Upper lobe of right lung (tissue), 1 donor: ENCODE data around the gene C3orf52. TPM values are rescaled to one million over a fixed set of nuclear protein-coding genes. Genes with fewer than 3 reads are reported as not detected.
A peak's percentile ranks its signal among the peaks of the same experiment; 100 is the strongest.

Source experiments
- ATAC-seq: fragments of 200-7000 bp; cut with Tn5 transposase; one replicate; pipeline ENCODE4 v1.9.1; 2020; ENCODE audit warnings: mild to moderate bottlenecking, moderate library complexity
- DNase-seq: peaks from one replicate; pipeline ENCODE4 v3.0.0-alpha.2; 2020
- H3K27ac ChIP-seq: fragments of 200-600 bp; one replicate; pipeline ENCODE4 v1.8.0; 2022
- H3K27me3 ChIP-seq: fragments of 200-600 bp; one replicate; pipeline ENCODE4 v1.8.0; 2022; ENCODE audit warnings: mild to moderate bottlenecking
- H3K36me3 ChIP-seq: fragments of 200-600 bp; one replicate; pipeline ENCODE4 v1.8.0; 2022
- H3K4me1 ChIP-seq: fragments of 200-600 bp; one replicate; pipeline ENCODE4 v1.8.0; 2022
- H3K4me3 ChIP-seq: fragments of 200-600 bp; one replicate; pipeline ENCODE4 v1.8.0; 2022; ENCODE audit warnings: mild to moderate bottlenecking
- H3K9me3 ChIP-seq: fragments of 200-600 bp; one replicate; pipeline ENCODE4 v1.8.0; 2022
- intact Hi-C: fragments of 100-400 bp; cut with DNase I; formaldehyde crosslinking; loops from one replicate; pipeline ENCODE4 v1.11.0; 2022
- total RNA-seq: library from RNA; stranded (reverse); fragmentation: NEBNext Ultra II Directional; extraction: Animal tissue kit (Norgen Biotek cat#: 25700); gene quantifications from one replicate; pipeline ENCODE4 v1.2.1, GENCODE V29; 2021
- TF ChIP-seq, protein P1 (sequence below): fragments of 200-600 bp; IDR thresholded peaks from one replicate; pipeline ENCODE4 v1.8.0; 2022; ENCODE audit warnings: antibody characterized with exemption
- donor health status: DM: no; HTN: yes; CAD: no; lungs with severe emphysema.

Gene C3orf52
- total RNA-seq, 1 donor from 2014 or later, result 20.1 TPM

DNA sequence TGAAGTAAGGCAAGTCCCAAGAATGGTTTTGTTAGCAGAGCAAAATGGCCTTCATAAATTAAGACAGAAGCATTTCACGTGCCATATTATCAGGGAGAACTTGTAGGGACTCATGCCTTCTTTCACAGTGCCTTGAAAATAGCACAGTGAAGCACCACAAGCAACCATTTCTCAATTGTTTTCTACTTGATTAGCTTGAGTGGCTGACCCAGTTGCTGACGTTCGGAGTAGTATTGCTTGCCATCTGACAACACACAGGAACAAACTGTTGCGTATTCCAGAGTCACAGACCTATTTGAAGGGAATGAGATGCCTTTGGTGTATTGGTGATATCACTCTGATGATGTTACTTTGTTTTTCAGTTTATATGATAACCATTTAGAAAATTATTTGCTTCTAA is 3.0 kb upstream of the C3orf52 start:
- Histone ChIP-seq H3K9me3 (no peaks in the 10 kb centered on the region), H3K36me3 (no peaks in the 10 kb centered on the region), H3K4me3 (no peak overlapping the region), H3K27ac (no peak overlapping the region), H3K27me3 (no peaks in the 10 kb centered on the region), H3K4me1 (peaks cover 5% of the 10 kb centered on the region)
- peak; percentile 3 for ATAC-seq
- DNase-seq, result no peak
- TF ChIP-seq, protein P1, sequence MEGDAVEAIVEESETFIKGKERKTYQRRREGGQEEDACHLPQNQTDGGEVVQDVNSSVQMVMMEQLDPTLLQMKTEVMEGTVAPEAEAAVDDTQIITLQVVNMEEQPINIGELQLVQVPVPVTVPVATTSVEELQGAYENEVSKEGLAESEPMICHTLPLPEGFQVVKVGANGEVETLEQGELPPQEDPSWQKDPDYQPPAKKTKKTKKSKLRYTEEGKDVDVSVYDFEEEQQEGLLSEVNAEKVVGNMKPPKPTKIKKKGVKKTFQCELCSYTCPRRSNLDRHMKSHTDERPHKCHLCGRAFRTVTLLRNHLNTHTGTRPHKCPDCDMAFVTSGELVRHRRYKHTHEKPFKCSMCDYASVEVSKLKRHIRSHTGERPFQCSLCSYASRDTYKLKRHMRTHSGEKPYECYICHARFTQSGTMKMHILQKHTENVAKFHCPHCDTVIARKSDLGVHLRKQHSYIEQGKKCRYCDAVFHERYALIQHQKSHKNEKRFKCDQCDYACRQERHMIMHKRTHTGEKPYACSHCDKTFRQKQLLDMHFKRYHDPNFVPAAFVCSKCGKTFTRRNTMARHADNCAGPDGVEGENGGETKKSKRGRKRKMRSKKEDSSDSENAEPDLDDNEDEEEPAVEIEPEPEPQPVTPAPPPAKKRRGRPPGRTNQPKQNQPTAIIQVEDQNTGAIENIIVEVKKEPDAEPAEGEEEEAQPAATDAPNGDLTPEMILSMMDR, result no peak
- intact Hi-C loops, result no loop called here

DNA sequence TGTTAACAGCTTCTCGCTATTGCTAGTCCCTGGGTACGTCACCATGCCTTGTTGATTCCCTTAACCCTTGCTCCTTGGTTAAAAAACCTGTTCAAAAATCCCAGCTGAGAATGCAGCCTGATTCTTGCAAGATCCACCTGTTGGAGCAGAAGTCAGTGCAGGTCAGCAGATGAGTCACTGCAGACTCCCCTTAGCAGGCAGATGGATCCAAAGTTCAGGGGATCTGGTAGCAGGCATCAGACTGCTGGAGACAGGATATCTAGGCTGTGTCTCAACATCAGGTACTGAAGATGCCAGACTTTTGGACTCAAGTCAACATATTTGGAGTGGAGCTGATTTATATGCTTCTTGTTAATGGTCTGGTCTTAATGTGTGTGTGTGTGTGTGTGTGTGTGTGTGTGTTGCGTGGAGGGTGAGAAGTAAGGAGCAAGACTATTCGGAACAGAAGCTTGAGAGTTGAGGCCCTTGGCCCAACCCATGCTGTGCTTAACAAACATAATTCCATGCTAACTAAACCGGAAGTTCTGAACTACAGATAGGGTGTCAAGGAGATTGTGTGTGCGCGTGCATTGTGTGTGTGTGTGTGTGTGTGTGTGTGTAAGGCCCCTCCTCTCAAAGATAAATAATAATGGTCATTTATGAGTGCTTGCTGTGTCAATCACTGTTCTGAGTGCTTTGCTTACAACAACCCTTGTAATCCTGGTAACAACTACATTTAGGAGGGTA is 1.0 kb upstream of the C3orf52 start:
- DNase-seq (no peak), ATAC-seq (no peak)
- TF ChIP-seq, protein P1, result no peak
- intact Hi-C loops, result no loop called here
- Histone ChIP-seq H3K36me3 (no peaks in the 10 kb centered on the region), H3K9me3 (no peaks in the 10 kb centered on the region), H3K27me3 (no peaks in the 10 kb centered on the region), H3K27ac (no peak overlapping the region), H3K4me1 (peaks cover 5% of the 10 kb centered on the region), H3K4me3 (no peak overlapping the region)

DNA sequence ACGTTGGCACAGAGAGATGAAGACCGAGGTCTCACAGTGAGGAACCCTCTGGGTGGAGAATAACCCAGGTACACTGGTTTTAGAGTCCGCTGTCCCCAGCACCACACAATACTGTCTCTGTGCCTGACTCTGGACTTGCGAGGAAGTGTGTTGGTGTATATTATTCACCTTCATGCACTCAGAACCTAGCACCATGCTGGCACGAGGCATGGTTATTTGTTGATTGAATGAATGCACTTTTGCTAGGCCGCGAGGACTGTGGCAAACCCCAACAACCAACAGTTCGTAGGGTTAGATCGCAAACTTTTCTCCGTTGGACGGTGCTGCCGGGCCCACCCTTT is 484 bp upstream of the C3orf52 start:
- no peak for ATAC-seq
- TF ChIP-seq, protein P1, result no peak

DNA sequence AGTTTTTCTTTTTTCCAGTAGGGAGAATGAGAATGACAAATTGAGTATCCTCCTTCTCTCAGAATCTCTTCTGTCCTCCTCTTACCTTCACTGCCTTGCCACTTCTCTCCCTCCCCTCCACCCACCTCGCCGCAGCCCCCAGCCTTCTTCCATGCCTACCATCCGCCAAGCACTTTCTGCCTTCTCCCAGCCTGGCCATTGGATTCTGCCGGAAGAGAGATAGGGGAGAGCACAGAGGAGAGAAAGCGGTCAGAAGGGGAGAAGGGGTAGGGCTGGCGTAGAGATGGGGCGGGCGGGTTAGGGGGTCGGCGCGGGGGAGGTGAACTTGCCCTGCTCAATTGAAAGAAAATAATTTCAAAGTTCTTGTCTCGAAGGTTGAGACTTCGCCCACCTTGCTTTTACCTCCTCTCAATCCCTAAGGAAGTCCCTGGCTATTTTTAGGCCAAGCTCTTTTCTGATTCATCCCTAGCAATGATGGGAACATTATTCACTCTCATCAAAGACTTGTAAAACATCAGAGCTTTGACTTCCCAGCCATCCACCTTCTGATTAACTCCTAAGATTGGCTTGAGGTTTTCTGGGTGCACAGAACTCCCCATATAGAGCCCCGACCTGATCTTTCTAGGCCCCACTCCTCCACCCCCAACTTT is 811 bp downstream of the C3orf52 start:
- no peak for DNase-seq
- intact Hi-C loops, result no loop called here
- Histone ChIP-seq H3K4me3 (peak overlapping the region; percentile 63), H3K9me3 (no peaks in the 10 kb centered on the region), H3K36me3 (no peaks in the 10 kb centered on the region), H3K4me1 (peaks cover 9% of the 10 kb centered on the region), H3K27ac (peak overlapping the region; percentile 76), H3K27me3 (no peaks in the 10 kb centered on the region)
- no peak for ATAC-seq
- TF ChIP-seq, protein P1, result no peak

More for the DNA sequence above, 484 bp upstream of the C3orf52 start:
- DNase-seq, result no peak
- no peaks in the 10 kb centered on the region for H3K27me3 ChIP-seq
- no peaks in the 10 kb centered on the region for H3K36me3 ChIP-seq
- H3K4me1 ChIP-seq, result peaks cover 9% of the 10 kb centered on the region
- no peaks in the 10 kb centered on the region for H3K9me3 ChIP-seq
- intact Hi-C loops, result no loop called here
- H3K27ac ChIP-seq, result peak overlapping the region; percentile 76
- H3K4me3 ChIP-seq, result peak overlapping the region; percentile 63

DNA sequence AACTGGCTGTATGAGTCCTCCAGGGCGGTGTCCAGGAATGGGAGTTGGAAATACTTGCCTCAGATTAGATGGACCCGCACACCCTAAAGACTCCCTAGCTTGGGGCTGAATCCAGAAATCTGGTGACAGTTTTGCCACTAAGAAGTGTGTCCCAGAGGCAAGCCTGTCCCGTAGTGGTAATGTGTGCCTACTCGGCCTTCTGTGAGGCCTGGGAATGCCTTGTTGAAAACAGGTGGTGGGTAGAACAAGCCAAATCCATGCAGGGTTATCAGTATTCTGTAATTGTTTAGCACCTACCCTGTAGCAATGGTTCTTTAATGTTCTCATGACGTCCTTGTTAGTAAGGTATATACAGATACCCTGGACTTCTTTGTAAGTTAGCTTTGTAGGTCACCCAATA is 1.6 kb downstream of the C3orf52 start:
- peaks cover 12% of the 10 kb centered on the region for H3K4me1 ChIP-seq
- H3K9me3 ChIP-seq, result no peaks in the 10 kb centered on the region
- peak overlapping the region; percentile 63 for H3K4me3 ChIP-seq
- intact Hi-C loops, result no loop called here
- TF ChIP-seq, protein P1, result no peak
- no peaks in the 10 kb centered on the region for H3K27me3 ChIP-seq
- H3K27ac ChIP-seq, result no peak overlapping the region
- DNase-seq (no peak), ATAC-seq (no peak)
- no peaks in the 10 kb centered on the region for H3K36me3 ChIP-seq
